Caco-2 (cell line): Measurements from ENCODE around the gene DCAF11. TPM values are rescaled to one million over a fixed set of nuclear protein-coding genes. Genes with fewer than 3 reads are reported as not detected.

Experiments used
- BruUV-seq: library from RNA; stranded (reverse); fragments of 400-500 nt; replicated peaks from 2 replicates; lab custom pipeline; 2021; lab: Mats Ljungman, UMichigan
- CTCF ChIA-PET: fragments of 300-600 bp; sonication (Branson Sonifier 250); formaldehyde crosslinking; loops from one replicate; lab custom pipeline; 2022; ENCODE audit warnings: antibody characterized with exemption; lab: Charles Lee
- POLR2A ChIA-PET: fragments of 300-600 bp; sonication (Branson Sonifier 250); formaldehyde crosslinking; loops from one replicate; lab custom pipeline; 2022; ENCODE audit warnings: antibody characterized with exemption; lab: Charles Lee
- DNase-seq, 2 experiments: peaks; one replicate each; pipeline versions ENCODE4 v3.0.0 to v3.0.0-alpha.2; 2020 to 2022
- H3K27me3 ChIP-seq: replicated peaks from 2 replicates; pipeline ENCODE4 v1.6.0; 2011; ENCODE audit warnings: low read length; ENCODE audit not compliant: control insufficient read depth, insufficient read depth
- H3K36me3 ChIP-seq: 2 replicates; pipeline ENCODE4 v1.5.1; 2011; ENCODE audit warnings: low read length; ENCODE audit not compliant: control insufficient read depth, insufficient read depth
- H3K4me1 ChIP-seq: fragments of 250-450 bp; sonication (Bioruptor Pico); 2 replicates; pipeline ENCODE4 v1.5.1; 2020; ENCODE audit warnings: mild to moderate bottlenecking
- H3K4me3 ChIP-seq: 2 replicates; pipeline ENCODE4 v1.5.1; 2011; ENCODE audit warnings: low read depth, mild to moderate bottlenecking, control low read depth, low read length
- H3K9me3 ChIP-seq: fragments of 250-450 bp; sonication (Bioruptor Pico); 2 replicates; pipeline ENCODE4 v1.5.1; 2020; ENCODE audit warnings: mild to moderate bottlenecking, moderate library complexity
- H3K27ac Mint-ChIP-seq: one replicate; pipeline ENCODE4 v1.8.0; 2022; ENCODE audit warnings: mixed read lengths; ENCODE audit not compliant: unreplicated experiment
- H3K27me3 Mint-ChIP-seq: one replicate; pipeline ENCODE4 v1.8.0; 2022; ENCODE audit warnings: mixed read lengths; ENCODE audit not compliant: insufficient read depth, unreplicated experiment
- H3K36me3 Mint-ChIP-seq: one replicate; pipeline ENCODE4 v1.8.0; 2022; ENCODE audit warnings: mild to moderate bottlenecking, mixed read lengths; ENCODE audit not compliant: insufficient read depth, unreplicated experiment
- H3K4me1 Mint-ChIP-seq: one replicate; pipeline ENCODE4 v1.8.0; 2022; ENCODE audit warnings: low read depth, mixed read lengths; ENCODE audit not compliant: unreplicated experiment
- H3K4me3 Mint-ChIP-seq: one replicate; pipeline ENCODE4 v1.8.0; 2022; ENCODE audit warnings: mild to moderate bottlenecking, moderate library complexity, mixed read lengths; ENCODE audit not compliant: unreplicated experiment
- H3K9me3 Mint-ChIP-seq: one replicate; pipeline ENCODE4 v1.8.0; 2022; ENCODE audit warnings: mixed read lengths; ENCODE audit not compliant: unreplicated experiment
- CTCF ChIP-seq, 2 experiments: fragments of 200-600 bp in 1 of 2; IDR thresholded peaks; 1 replicate in 1 of 2; 2 replicates in 1 of 2; pipeline versions ENCODE4 v1.5.1 to v1.8.0; 2011 to 2022; ENCODE audit warnings: antibody characterized with exemption in 1 of 2, control low read depth in 1 of 2, inconsistent platforms in 1 of 2, low read depth in 1 of 2, low read length in 1 of 2, mild to moderate bottlenecking in 1 of 2, moderate library complexity in 1 of 2; ENCODE audit not compliant: insufficient read depth in 1 of 2, severe bottlenecking in 1 of 2, unreplicated experiment in 1 of 2
- intact Hi-C: fragments of 100-400 bp; cut with micrococcal nuclease; formaldehyde crosslinking; loops from one replicate; pipeline ENCODE4 v1.10.0; 2022; ENCODE audit not compliant: unreplicated experiment
- total RNA-seq: library from RNA; stranded (reverse); gene quantifications from 2 replicates; pipeline ENCODE4 v1.2.3, GENCODE V29; 2022

Gene DCAF11
- total RNA-seq, 1 experiment from 2014 or later = 65.9 TPM

GRCh38 chr14:24085215-24085614 is 29.4 kb upstream of the DCAF11 start:
- Mint-ChIP-seq H3K4me1 (peaks cover 8% of the 10 kb centered on the region), H3K4me3 (no peak overlapping the region), H3K9me3 (no peaks in the 10 kb centered on the region), H3K27me3 (no peaks in the 10 kb centered on the region), H3K27ac (no peak overlapping the region), H3K36me3 (peaks cover 8% of the 10 kb centered on the region)
- BruUV-seq = no TSS peak
- Histone ChIP-seq H3K36me3 (no peaks in the 10 kb centered on the region), H3K9me3 (no peaks in the 10 kb centered on the region), H3K27me3 (no peaks in the 10 kb centered on the region), H3K4me1 (peaks cover 14% of the 10 kb centered on the region), H3K4me3 (no peak overlapping the region)
- ChIA-PET POLR2A (no interaction called here), CTCF (interaction anchor here (1.0 kb wide), 1 partner anchor 27 kb away, joined by 3 read pairs; no protein-coding TSS in a partner anchor)
- TF ChIP-seq CTCF (IDR thresholded peaks at IDR 0.05; ENCODE audit: insufficient read depth in 1 of 2, low read depth in 1 of 2, low read length in 1 of 2, severe bottlenecking in 1 of 2, unreplicated experiment in 1 of 2) = no peak
- DNase-seq = no peak
- intact Hi-C loops = no loop called here

- no peak for DNase-seq
- intact Hi-C loops = no loop called here
- peaks cover 8% of the 10 kb centered on the region for H3K4me1 ChIP-seq
- BruUV-seq = no TSS peak
- peaks cover 8% of the 10 kb centered on the region for H3K4me1 Mint-ChIP-seq
- peaks cover 5% of the 10 kb centered on the region for H3K36me3 Mint-ChIP-seq
- no peaks in the 10 kb centered on the region for H3K9me3 ChIP-seq
- no peak overlapping the region for H3K27ac Mint-ChIP-seq
- H3K4me3 ChIP-seq = no peak overlapping the region
- no peaks in the 10 kb centered on the region for H3K9me3 Mint-ChIP-seq
- ChIA-PET POLR2A (no interaction called here), CTCF (interaction anchor here (1.2 to 1.3 kb wide), 2 partner anchors 22 to 28 kb away, joined by 4 to 5 read pairs; no protein-coding TSS in a partner anchor)
- H3K27me3 Mint-ChIP-seq = no peaks in the 10 kb centered on the region
- H3K36me3 ChIP-seq = no peaks in the 10 kb centered on the region
- TF ChIP-seq CTCF (IDR thresholded peaks at IDR 0.05; ENCODE audit: insufficient read depth in 1 of 2, low read depth in 1 of 2, low read length in 1 of 2, severe bottlenecking in 1 of 2, unreplicated experiment in 1 of 2) = no peak
- H3K4me3 Mint-ChIP-seq = no peak overlapping the region
- no peaks in the 10 kb centered on the region for H3K27me3 ChIP-seq
Observed at GRCh38 chr14:24086193-24086955, 28.2 kb upstream of the DCAF11 start.

- no peak for TF ChIP-seq CTCF (IDR thresholded peaks at IDR 0.05; ENCODE audit: insufficient read depth in 1 of 2, low read depth in 1 of 2, low read length in 1 of 2, severe bottlenecking in 1 of 2, unreplicated experiment in 1 of 2)
- Mint-ChIP-seq H3K9me3 (no peaks in the 10 kb centered on the region), H3K36me3 (peaks cover 5% of the 10 kb centered on the region), H3K4me3 (no peak overlapping the region), H3K27me3 (no peaks in the 10 kb centered on the region), H3K27ac (no peak overlapping the region), H3K4me1 (peaks cover 6% of the 10 kb centered on the region)
- H3K9me3 ChIP-seq = no peaks in the 10 kb centered on the region
- H3K4me1 ChIP-seq = peaks cover 5% of the 10 kb centered on the region
- no peak overlapping the region for H3K4me3 ChIP-seq
- no peaks in the 10 kb centered on the region for H3K36me3 ChIP-seq
- ChIA-PET POLR2A (no interaction called here), CTCF (interaction anchor here (1.2 to 1.3 kb wide), 2 partner anchors 22 to 28 kb away, joined by 4 to 5 read pairs; no protein-coding TSS in a partner anchor)
- H3K27me3 ChIP-seq = no peaks in the 10 kb centered on the region
- no TSS peak for BruUV-seq
- intact Hi-C loops = no loop called here
- DNase-seq = no peak
Observed at GRCh38 chr14:24087004-24087403, 27.6 kb upstream of the DCAF11 start.
